ENCODE results near the gene VPS45. TPM values are rescaled to one million over a fixed set of nuclear protein-coding genes. Genes with fewer than 3 reads are reported as not detected.

The VPS45 gene
- total RNA-seq, 4 donors from 2014 or later: 32.6 to 41.2 (median 37.1) TPM

DNA sequence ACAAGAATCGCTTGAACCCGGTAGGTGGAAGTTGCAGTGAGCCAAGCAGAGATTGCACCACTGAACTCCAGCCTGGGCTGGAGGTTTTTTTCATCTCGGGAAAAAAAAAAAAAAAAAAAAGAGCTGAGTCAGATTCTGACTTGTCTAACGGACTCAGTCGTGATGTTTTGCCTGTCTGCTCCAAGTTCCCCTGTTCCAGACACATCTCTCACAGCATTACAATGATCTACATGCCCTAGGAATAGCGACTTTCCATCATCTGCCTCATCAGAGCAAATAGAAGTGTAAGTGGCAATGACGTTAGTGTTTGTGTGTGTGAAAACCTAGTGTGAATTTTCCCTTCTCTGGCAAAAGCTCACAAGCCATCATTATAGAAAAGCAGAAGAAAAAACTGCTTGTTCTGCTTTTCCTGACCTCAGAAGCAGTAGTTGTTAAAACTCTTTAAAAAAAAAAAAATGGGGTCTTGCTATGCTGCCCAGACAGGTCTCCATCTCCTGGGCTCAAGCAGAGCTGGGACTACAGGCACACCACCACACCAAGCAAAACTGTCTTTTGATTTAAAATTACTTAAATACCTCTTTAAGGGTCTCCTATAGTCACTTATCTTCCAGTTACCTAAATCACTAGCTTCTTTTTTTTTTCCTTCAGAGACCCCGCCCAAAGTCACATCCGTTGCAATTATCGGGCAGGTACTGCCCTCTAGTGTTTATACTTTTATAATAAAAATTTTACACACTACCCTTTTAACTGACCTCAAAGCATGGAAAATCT, 119.4 kb downstream of the VPS45 start:
- no peak for DNase-seq (ENCODE audit: low spot score in 2 of 2)
- TF ChIP-seq, protein P1, sequence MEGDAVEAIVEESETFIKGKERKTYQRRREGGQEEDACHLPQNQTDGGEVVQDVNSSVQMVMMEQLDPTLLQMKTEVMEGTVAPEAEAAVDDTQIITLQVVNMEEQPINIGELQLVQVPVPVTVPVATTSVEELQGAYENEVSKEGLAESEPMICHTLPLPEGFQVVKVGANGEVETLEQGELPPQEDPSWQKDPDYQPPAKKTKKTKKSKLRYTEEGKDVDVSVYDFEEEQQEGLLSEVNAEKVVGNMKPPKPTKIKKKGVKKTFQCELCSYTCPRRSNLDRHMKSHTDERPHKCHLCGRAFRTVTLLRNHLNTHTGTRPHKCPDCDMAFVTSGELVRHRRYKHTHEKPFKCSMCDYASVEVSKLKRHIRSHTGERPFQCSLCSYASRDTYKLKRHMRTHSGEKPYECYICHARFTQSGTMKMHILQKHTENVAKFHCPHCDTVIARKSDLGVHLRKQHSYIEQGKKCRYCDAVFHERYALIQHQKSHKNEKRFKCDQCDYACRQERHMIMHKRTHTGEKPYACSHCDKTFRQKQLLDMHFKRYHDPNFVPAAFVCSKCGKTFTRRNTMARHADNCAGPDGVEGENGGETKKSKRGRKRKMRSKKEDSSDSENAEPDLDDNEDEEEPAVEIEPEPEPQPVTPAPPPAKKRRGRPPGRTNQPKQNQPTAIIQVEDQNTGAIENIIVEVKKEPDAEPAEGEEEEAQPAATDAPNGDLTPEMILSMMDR (IDR thresholded peaks at IDR 0.05): peak; percentile 22 to 65 (median 42)
- TF ChIP-seq EP300 (IDR thresholded peaks at IDR 0.05) (peak in 1 of 2 donors; percentile 51), POLR2A (IDR thresholded peaks at IDR 0.05) (no peak)
- Histone ChIP-seq H3K36me3 (no peaks in the 10 kb centered on the region), H3K9me3 (no peaks in the 10 kb centered on the region), H3K27ac (peak overlapping the region in 3 of 4 donors; percentile 35 to 88 (median 69)), H3K4me3 (no peak overlapping the region), H3K4me1 (peaks cover 0 to 14% (median 7%) of the 10 kb centered on the region in 4 donors), H3K27me3 (no peaks in the 10 kb centered on the region)
- 27 to 29% methylated on average over 10 of the region's 10 CpGs for WGBS, 2 donors

DNA sequence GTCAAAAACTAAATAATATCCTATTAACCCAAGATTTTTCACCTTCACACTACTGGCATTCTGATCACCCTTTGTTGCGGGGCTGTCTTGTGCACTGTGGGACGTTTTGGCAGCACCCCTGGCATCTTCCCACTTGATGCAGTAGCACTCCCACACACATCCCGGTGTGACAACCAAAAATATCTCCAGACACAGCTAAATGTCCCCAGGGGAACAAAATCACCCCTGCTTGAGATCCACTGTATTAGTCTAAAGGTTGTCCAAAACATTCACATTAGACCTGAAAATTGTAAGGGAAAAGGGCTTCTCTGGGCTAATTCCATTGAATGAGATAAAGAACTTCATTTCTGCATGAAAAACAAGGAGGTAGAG, 120.0 kb downstream of the VPS45 start:
- no peak for DNase-seq (ENCODE audit: low spot score in 2 of 2)
- H3K4me3 ChIP-seq: no peak overlapping the region
- H3K4me1 ChIP-seq: peaks cover 0 to 14% (median 7%) of the 10 kb centered on the region in 4 donors
- WGBS, 2 donors: 6 to 14% methylated on average over 3 of the region's 3 CpGs
- H3K27me3 ChIP-seq: no peaks in the 10 kb centered on the region
- TF ChIP-seq POLR2A (IDR thresholded peaks at IDR 0.05): no peak
- no peak for TF ChIP-seq EP300 (IDR thresholded peaks at IDR 0.05)
- TF ChIP-seq, protein P1 (IDR thresholded peaks at IDR 0.05): peak in 1 of 5 experiments; percentile 17
- H3K27ac ChIP-seq: no peak overlapping the region
- no peaks in the 10 kb centered on the region for H3K9me3 ChIP-seq
- no peaks in the 10 kb centered on the region for H3K36me3 ChIP-seq

DNA sequence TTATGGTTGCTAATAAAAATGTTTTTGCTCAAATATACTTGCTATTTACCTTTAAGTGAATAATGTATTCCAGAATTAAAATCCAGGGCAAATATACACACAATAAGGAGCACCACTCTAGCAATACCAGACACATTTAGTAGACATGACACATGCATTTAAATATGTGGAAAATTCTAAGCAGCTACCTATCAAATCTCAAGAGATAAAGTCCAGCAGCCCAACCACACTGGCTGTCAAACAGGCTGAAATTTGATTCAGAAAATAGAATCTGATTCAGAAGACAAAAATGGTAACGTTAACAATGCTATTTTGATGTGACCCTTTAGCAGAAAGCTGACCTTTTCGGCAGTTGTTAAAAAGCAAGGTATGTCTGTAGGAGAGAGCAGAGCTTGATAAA, 124.4 kb downstream of the VPS45 start:
- Histone ChIP-seq H3K9me3 (no peaks in the 10 kb centered on the region), H3K4me1 (peaks cover 0 to 2% (median under 1%) of the 10 kb centered on the region in 4 donors), H3K27ac (no peak overlapping the region), H3K36me3 (no peaks in the 10 kb centered on the region), H3K4me3 (no peak overlapping the region), H3K27me3 (no peaks in the 10 kb centered on the region)
- no peak for TF ChIP-seq POLR2A (IDR thresholded peaks at IDR 0.05)
- no peak for TF ChIP-seq EP300 (IDR thresholded peaks at IDR 0.05)
- TF ChIP-seq, protein P1 (IDR thresholded peaks at IDR 0.05): no peak
- 50 to 55% methylated on average over 2 of the region's 2 CpGs for WGBS, 2 donors
- DNase-seq (ENCODE audit: low spot score in 2 of 2): no peak

DNA sequence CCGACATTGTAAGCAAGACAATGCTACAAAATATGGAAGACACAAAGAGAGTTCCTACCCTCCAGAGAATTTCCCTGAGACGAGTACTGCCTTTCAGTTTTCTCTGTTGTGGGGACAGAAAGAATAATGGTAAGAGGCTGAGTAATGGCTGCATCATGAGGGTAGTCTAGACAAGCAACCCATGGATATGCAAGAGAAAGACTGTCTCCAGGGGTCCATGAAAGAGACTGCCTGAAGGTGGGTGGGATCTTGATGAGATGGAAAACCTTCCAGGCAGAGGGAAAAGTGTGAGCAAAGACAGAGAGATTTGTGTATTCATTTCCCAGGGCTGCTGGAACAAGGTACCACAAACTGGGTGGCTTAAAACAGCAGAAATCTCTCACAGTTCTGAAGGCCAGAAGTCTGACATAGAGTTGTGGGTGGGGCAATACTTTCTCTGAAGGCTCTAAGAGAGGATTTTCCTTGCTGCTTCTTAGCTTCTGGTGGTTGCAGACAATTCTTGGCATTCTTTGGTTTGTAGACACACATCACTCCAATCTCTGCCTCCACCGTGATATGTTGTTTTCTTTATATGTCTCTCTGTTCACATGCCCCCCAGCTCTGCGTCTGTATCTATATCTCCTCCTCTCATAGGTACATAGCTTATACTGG, 126.9 kb downstream of the VPS45 start:
- no peaks in the 10 kb centered on the region for H3K9me3 ChIP-seq
- 80 to 81% methylated on average over 4 of the region's 4 CpGs for WGBS, 2 donors
- H3K36me3 ChIP-seq: no peaks in the 10 kb centered on the region
- DNase-seq (ENCODE audit: low spot score in 2 of 2): no peak
- H3K27me3 ChIP-seq: no peaks in the 10 kb centered on the region
- H3K4me3 ChIP-seq: no peak overlapping the region
- TF ChIP-seq EP300 (IDR thresholded peaks at IDR 0.05): no peak
- TF ChIP-seq POLR2A (IDR thresholded peaks at IDR 0.05): no peak
- TF ChIP-seq, protein P1 (IDR thresholded peaks at IDR 0.05): no peak
- H3K4me1 ChIP-seq: no peaks in the 10 kb centered on the region
- no peak overlapping the region for H3K27ac ChIP-seq

Other genes with a start within 250 kb of the VPS45 start
- 10 to 100 TPM; 28.5 to 81.9 (median 57.8) TPM for gene BOLA1, start 168.2 kb upstream of the VPS45 start, total RNA-seq
- gene SV2A, start 149.9 kb upstream of the VPS45 start, total RNA-seq: 1 to 10 TPM in 2 of 4 donors, under 1 TPM in 2; 0.66 to 2.7 (median 1.8) TPM
- 10 to 100 TPM in 2 of 4 donors, 1 to 10 TPM in 2; 6.3 to 14.3 (median 9.7) TPM for gene SF3B4, start 140.0 kb upstream of the VPS45 start, total RNA-seq
- gene MTMR11, start 130.9 kb upstream of the VPS45 start, total RNA-seq: 10 to 100 TPM; 10.3 to 21.4 (median 13.6) TPM
- gene OTUD7B, start 57.0 kb upstream of the VPS45 start, total RNA-seq: 10 to 100 TPM; 54.3 to 84.6 (median 80.1) TPM
- 10 to 100 TPM; 37.8 to 55.2 (median 39.9) TPM for gene PLEKHO1, start 82.1 kb downstream of the VPS45 start, total RNA-seq
- 10 to 100 TPM; 17.7 to 29.9 (median 23.7) TPM for gene ANP32E, start 168.3 kb downstream of the VPS45 start, total RNA-seq
- gene CA14, start 190.0 kb downstream of the VPS45 start, total RNA-seq: 1 to 10 TPM in 1 of 4 donors, under 1 TPM in 1, not detected in 2; 0.22 to 2.3 TPM
- 100 to 1,000 TPM in 1 of 4 donors, 10 to 100 TPM in 3; 68.1 to 108 (median 87.3) TPM for gene APH1A, start 201.2 kb downstream of the VPS45 start, total RNA-seq
- 10 to 100 TPM in 3 of 4 donors, 1 to 10 TPM in 1; 5.2 to 25.8 (median 14.1) TPM for gene C1orf54, start 205.0 kb downstream of the VPS45 start, total RNA-seq
- gene CIART, start 214.8 kb downstream of the VPS45 start, total RNA-seq: 10 to 100 TPM in 1 of 4 donors, 1 to 10 TPM in 3; 2.7 to 12.8 (median 6.4) TPM
- 10 to 100 TPM; 31.4 to 55.5 (median 44.3) TPM for gene MRPS21, start 226.1 kb downstream of the VPS45 start, total RNA-seq

Data from tibial nerve (tissue), 4 donors.